ENCODE data around the gene CNTROB. TPM values are rescaled to one million over a fixed set of nuclear protein-coding genes. Genes with fewer than 3 reads are reported as not detected.

Gene CNTROB
- total and polyA plus RNA-seq, 9 donors: 15.8 to 41.0 (median 35.0) TPM

DNA sequence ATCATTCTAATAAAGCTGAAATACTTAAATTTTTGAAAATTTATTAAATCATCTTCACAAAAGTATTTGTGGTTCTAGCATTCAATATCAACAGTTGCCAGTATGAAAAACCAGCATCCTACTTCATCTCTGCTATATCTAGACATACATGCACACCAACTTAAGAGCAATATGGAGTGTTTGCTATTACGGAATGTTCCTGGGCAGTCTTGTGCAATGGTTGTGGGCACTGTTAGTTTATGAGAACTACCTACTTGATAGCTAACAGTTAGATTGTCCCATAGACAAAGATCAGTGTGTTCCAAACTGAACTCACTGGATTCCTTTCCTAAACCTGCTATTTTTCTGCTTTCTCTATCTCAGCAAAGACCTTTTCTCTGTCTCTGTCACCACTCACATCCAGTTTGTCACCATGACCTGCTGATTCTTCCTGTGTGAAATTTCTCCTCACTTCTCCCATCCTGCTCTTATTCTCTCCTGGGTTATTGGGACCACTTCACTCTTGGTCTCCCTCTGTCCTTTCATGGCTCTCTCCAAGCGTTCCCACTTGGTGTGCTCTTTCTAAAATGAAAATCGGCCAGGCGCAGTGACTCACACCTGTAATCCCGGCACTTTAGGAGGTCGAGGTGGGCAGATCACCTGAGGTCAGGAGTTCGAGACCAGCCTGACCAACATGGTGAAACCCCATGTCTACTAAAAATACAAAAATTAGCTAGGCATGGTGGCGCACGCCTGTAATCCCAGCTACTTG is 27.7 kb downstream of the CNTROB start:
- Histone ChIP-seq H3K9me3 (replicated peaks; ENCODE audit: control insufficient read depth, low read depth, low read length) (no peaks in the 10 kb centered on the region), H3K4me3 (ENCODE audit: low read length) (no peak overlapping the region), H3K4me1 (ENCODE audit: control insufficient read depth, insufficient read depth, low read length) (no peaks in the 10 kb centered on the region), H3K27ac (ENCODE audit: low read length) (no peak overlapping the region), H3K27me3 (ENCODE audit: control insufficient read depth, insufficient read depth, low read length) (peaks cover 2% of the 10 kb centered on the region), H3K36me3 (ENCODE audit: control insufficient read depth, insufficient read depth, low read length) (no peaks in the 10 kb centered on the region)
- WGBS (ENCODE audit: insufficient coverage): 94% methylated on average over 6 of the region's 9 CpGs
- no peak for DNase-seq

DNA sequence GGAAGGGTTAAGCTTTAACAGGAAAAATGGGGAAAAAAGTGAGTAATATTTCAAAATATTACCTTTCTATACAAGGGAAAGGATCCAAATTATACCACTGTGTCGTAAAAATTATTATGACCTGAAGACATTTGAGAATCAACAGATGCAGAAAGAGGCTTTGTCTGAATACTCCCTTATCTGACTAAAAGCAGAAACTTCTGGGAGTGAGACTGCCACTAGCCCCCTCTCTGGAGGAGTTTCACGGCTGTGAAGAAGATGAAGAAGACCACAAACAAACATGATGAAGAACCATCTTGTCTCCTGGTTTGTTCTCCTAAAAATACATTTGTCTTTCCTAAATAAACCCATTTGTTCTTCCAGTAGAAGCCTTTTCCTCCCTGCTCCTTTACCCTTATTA is 29.4 kb downstream of the CNTROB start:
- Histone ChIP-seq H3K36me3 (ENCODE audit: control insufficient read depth, insufficient read depth, low read length) (no peaks in the 10 kb centered on the region), H3K9me3 (replicated peaks; ENCODE audit: control insufficient read depth, low read depth, low read length) (no peaks in the 10 kb centered on the region), H3K27me3 (ENCODE audit: control insufficient read depth, insufficient read depth, low read length) (peaks cover 2% of the 10 kb centered on the region), H3K4me3 (ENCODE audit: low read length) (no peak overlapping the region), H3K4me1 (ENCODE audit: control insufficient read depth, insufficient read depth, low read length) (no peaks in the 10 kb centered on the region), H3K27ac (ENCODE audit: low read length) (no peak overlapping the region)
- DNase-seq: no peak
- WGBS (ENCODE audit: insufficient coverage): no CpG with 5 or more reads among the region's 2 CpGs

GRCh38 chr17:7967751-7968150 is 35.7 kb downstream of the CNTROB start:
- Histone ChIP-seq H3K9me3 (replicated peaks; ENCODE audit: control insufficient read depth, low read depth, low read length) (no peaks in the 10 kb centered on the region), H3K27me3 (ENCODE audit: control insufficient read depth, insufficient read depth, low read length) (peaks cover 3% of the 10 kb centered on the region), H3K27ac (ENCODE audit: low read length) (no peak overlapping the region), H3K36me3 (ENCODE audit: control insufficient read depth, insufficient read depth, low read length) (no peaks in the 10 kb centered on the region), H3K4me3 (ENCODE audit: low read length) (no peak overlapping the region), H3K4me1 (ENCODE audit: control insufficient read depth, insufficient read depth, low read length) (no peaks in the 10 kb centered on the region)
- DNase-seq: no peak
- no CpG with 5 or more reads among the region's 2 CpGs for WGBS (ENCODE audit: insufficient coverage)

- peaks cover 3% of the 10 kb centered on the region for H3K27me3 ChIP-seq (ENCODE audit: control insufficient read depth, insufficient read depth, low read length)
- H3K4me1 ChIP-seq (ENCODE audit: control insufficient read depth, insufficient read depth, low read length): no peaks in the 10 kb centered on the region
- WGBS (ENCODE audit: insufficient coverage): 88% methylated on average over 2 of the region's 6 CpGs
- no peaks in the 10 kb centered on the region for H3K36me3 ChIP-seq (ENCODE audit: control insufficient read depth, insufficient read depth, low read length)
- no peak for DNase-seq
- H3K27ac ChIP-seq (ENCODE audit: low read length): no peak overlapping the region
- H3K4me3 ChIP-seq (ENCODE audit: low read length): no peak overlapping the region
- peaks cover 3% of the 10 kb centered on the region for H3K9me3 ChIP-seq (replicated peaks; ENCODE audit: control insufficient read depth, low read depth, low read length)
These were observed 37.4 kb downstream of the CNTROB start for GRCh38 chr17:7969433-7969832.

DNA sequence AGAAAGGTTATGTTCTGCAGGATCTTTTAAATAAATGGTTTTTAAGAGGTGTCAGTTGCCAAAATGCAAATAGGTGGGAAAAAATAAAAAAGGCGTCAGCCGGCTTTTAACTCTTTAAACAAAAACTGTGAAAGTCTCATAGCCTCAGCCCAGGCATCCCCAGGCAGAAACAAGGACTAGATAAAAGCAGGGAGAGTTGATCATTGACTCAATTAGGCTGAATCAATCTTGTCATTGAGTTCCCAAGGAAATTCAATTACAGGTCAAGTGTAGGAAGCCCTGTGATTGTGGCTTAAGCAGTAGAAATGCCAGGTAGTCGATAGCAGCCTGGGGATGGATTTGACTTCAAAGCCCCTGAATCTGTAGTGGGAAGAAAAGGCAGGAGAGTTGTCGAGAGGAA is 39.6 kb downstream of the CNTROB start:
- Histone ChIP-seq H3K9me3 (replicated peaks; ENCODE audit: control insufficient read depth, low read depth, low read length) (peaks cover 13% of the 10 kb centered on the region), H3K4me3 (ENCODE audit: low read length) (no peak overlapping the region), H3K36me3 (ENCODE audit: control insufficient read depth, insufficient read depth, low read length) (no peaks in the 10 kb centered on the region), H3K4me1 (ENCODE audit: control insufficient read depth, insufficient read depth, low read length) (no peaks in the 10 kb centered on the region), H3K27me3 (ENCODE audit: control insufficient read depth, insufficient read depth, low read length) (peaks cover 3% of the 10 kb centered on the region), H3K27ac (ENCODE audit: low read length) (no peak overlapping the region)
- no peak for DNase-seq
- WGBS (ENCODE audit: insufficient coverage): 83% methylated on average over 1 of the region's 4 CpGs

DNA sequence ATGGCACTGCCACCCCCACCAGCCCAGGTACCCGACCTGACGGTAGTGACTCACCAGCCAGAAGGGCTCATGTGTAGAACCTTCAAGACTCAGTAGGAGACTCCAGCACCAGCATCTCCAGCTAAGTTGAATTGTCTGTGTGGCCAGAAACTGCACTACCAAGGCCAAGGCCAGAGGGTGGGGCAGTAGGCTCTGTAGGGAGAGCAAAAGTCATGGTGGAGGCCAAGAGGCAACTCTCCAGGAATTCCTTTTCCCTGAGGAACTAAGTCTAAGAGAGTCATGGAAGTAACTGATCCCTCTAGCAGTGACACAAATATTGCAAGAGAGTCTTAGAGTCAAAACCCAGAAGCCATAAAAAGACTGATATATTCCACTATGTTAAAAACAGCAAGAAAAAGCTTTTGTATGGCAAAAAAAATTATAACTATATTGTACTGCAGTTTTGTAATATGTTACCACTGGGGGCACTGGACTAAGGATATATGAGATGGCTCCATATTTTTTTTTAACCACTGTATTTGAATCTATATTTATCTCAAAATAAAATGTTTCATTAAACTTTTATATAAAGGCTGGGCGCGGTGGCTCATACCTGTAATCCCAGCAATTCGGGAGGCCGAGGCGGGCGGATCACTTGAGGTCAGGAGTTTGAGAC is 40.3 kb downstream of the CNTROB start:
- H3K4me1 ChIP-seq (ENCODE audit: control insufficient read depth, insufficient read depth, low read length): no peaks in the 10 kb centered on the region
- no peak for DNase-seq
- H3K36me3 ChIP-seq (ENCODE audit: control insufficient read depth, insufficient read depth, low read length): no peaks in the 10 kb centered on the region
- peaks cover 3% of the 10 kb centered on the region for H3K27me3 ChIP-seq (ENCODE audit: control insufficient read depth, insufficient read depth, low read length)
- H3K27ac ChIP-seq (ENCODE audit: low read length): no peak overlapping the region
- H3K9me3 ChIP-seq (replicated peaks; ENCODE audit: control insufficient read depth, low read depth, low read length): peaks cover 13% of the 10 kb centered on the region
- WGBS (ENCODE audit: insufficient coverage): 83% methylated on average over 2 of the region's 8 CpGs
- H3K4me3 ChIP-seq (ENCODE audit: low read length): no peak overlapping the region

- DNase-seq: no peak
- Histone ChIP-seq H3K36me3 (ENCODE audit: control insufficient read depth, insufficient read depth, low read length) (no peaks in the 10 kb centered on the region), H3K4me1 (ENCODE audit: control insufficient read depth, insufficient read depth, low read length) (no peaks in the 10 kb centered on the region), H3K27ac (ENCODE audit: low read length) (no peak overlapping the region), H3K9me3 (replicated peaks; ENCODE audit: control insufficient read depth, low read depth, low read length) (peaks cover 13% of the 10 kb centered on the region), H3K4me3 (ENCODE audit: low read length) (no peak overlapping the region), H3K27me3 (ENCODE audit: control insufficient read depth, insufficient read depth, low read length) (peaks cover 3% of the 10 kb centered on the region)
These were observed 42.7 kb downstream of the CNTROB start for GRCh38 chr17:7974638-7975131.

DNA sequence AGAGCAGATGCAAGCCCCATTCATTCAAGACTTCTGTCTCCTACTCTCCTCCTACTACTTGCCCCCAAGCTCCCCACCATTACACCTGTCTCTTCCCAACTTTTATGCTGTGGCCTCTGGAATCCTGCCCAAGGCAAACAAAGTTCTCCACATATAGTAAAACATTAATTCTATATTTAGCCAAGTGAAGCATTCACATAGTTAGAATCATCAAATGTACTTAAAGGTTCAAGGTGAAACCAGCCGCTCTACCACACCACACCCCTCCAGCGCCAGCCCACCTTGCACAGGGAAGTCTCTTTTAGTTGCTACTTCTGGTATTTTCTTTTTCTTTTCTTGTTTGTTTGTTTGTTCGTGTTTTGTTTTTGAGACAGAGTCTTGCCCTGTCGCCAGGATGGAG is 45.0 kb downstream of the CNTROB start:
- 80% methylated on average over 1 of the region's 4 CpGs for WGBS (ENCODE audit: insufficient coverage)
- H3K27ac ChIP-seq (ENCODE audit: low read length): no peak overlapping the region
- H3K9me3 ChIP-seq (replicated peaks; ENCODE audit: control insufficient read depth, low read depth, low read length): peaks cover 13% of the 10 kb centered on the region
- no peaks in the 10 kb centered on the region for H3K36me3 ChIP-seq (ENCODE audit: control insufficient read depth, insufficient read depth, low read length)
- no peak for DNase-seq
- H3K4me1 ChIP-seq (ENCODE audit: control insufficient read depth, insufficient read depth, low read length): no peaks in the 10 kb centered on the region
- peaks cover 1% of the 10 kb centered on the region for H3K27me3 ChIP-seq (ENCODE audit: control insufficient read depth, insufficient read depth, low read length)
- no peak overlapping the region for H3K4me3 ChIP-seq (ENCODE audit: low read length)

GRCh38 chr17:7977805-7978204 is 45.8 kb downstream of the CNTROB start:
- Histone ChIP-seq H3K4me3 (ENCODE audit: low read length) (no peak overlapping the region), H3K4me1 (ENCODE audit: control insufficient read depth, insufficient read depth, low read length) (no peaks in the 10 kb centered on the region), H3K27ac (ENCODE audit: low read length) (no peak overlapping the region), H3K36me3 (ENCODE audit: control insufficient read depth, insufficient read depth, low read length) (no peaks in the 10 kb centered on the region), H3K9me3 (replicated peaks; ENCODE audit: control insufficient read depth, low read depth, low read length) (peaks cover 13% of the 10 kb centered on the region), H3K27me3 (ENCODE audit: control insufficient read depth, insufficient read depth, low read length) (no peaks in the 10 kb centered on the region)
- no peak for DNase-seq
- no CpG with 5 or more reads among the region's 5 CpGs for WGBS (ENCODE audit: insufficient coverage)

- no peak overlapping the region for H3K27ac ChIP-seq (ENCODE audit: low read length)
- DNase-seq: no peak
- H3K36me3 ChIP-seq (ENCODE audit: control insufficient read depth, insufficient read depth, low read length): no peaks in the 10 kb centered on the region
- H3K9me3 ChIP-seq (replicated peaks; ENCODE audit: control insufficient read depth, low read depth, low read length): no peaks in the 10 kb centered on the region
- 73% methylated on average over 5 of the region's 7 CpGs for WGBS (ENCODE audit: insufficient coverage)
- peaks cover 8% of the 10 kb centered on the region for H3K27me3 ChIP-seq (ENCODE audit: control insufficient read depth, insufficient read depth, low read length)
- no peak overlapping the region for H3K4me3 ChIP-seq (ENCODE audit: low read length)
- no peaks in the 10 kb centered on the region for H3K4me1 ChIP-seq (ENCODE audit: control insufficient read depth, insufficient read depth, low read length)
These were observed 50.2 kb downstream of the CNTROB start for GRCh38 chr17:7982173-7982572.

Measured in muscle of leg (tissue), 11 donors.